NCI-H2029 treated with DMSO at 0.1 percent for 48 hours (cell line): Measurements from ENCODE around the gene KSR2.
"Not testable (repeated sequence)": the region's sequence is repeated elsewhere in the genome, so short reads cannot be mapped to it uniquely, and the experiment has no call there.

Experiments
- DNase-seq: peaks from one replicate; lab custom pipeline; 2025; lab: John Stamatoyannopoulos, UW

KSR2 gene

GRCh38 chr12:117857632-117858612 is 110.9 kb downstream of the KSR2 start:
- DNase-seq, result peak; percentile 30

GRCh38 chr12:117857139-117857538 is 111.7 kb downstream of the KSR2 start:
- not testable (repeated sequence) for DNase-seq

- no peak for DNase-seq
Observed at GRCh38 chr12:117855165-117855564, 113.6 kb downstream of the KSR2 start.

GRCh38 chr12:117854339-117855012 is 114.3 kb downstream of the KSR2 start:
- peak; percentile 57 for DNase-seq

- peak; percentile 79 for DNase-seq
Observed at GRCh38 chr12:117853600-117853999, 115.2 kb downstream of the KSR2 start.

- peak; percentile 40 for DNase-seq
Observed at GRCh38 chr12:117850048-117850447, 118.7 kb downstream of the KSR2 start.

GRCh38 chr12:117847371-117847770 is 121.4 kb downstream of the KSR2 start:
- no peak for DNase-seq

- no peak for DNase-seq
Observed at GRCh38 chr12:117845271-117845904, 123.4 kb downstream of the KSR2 start.

- DNase-seq, result no peak
Observed at GRCh38 chr12:117844114-117844830, 124.5 kb downstream of the KSR2 start.

GRCh38 chr12:117842630-117843029 is 126.2 kb downstream of the KSR2 start:
- DNase-seq, result no peak

GRCh38 chr12:117842220-117842619 is 126.6 kb downstream of the KSR2 start:
- no peak for DNase-seq

GRCh38 chr12:117837737-117838050 is 131.1 kb downstream of the KSR2 start:
- DNase-seq, result no peak

GRCh38 chr12:117836999-117837736 is 131.6 kb downstream of the KSR2 start:
- peak; percentile 21 for DNase-seq

GRCh38 chr12:117836476-117836875 is 132.3 kb downstream of the KSR2 start:
- DNase-seq, result no peak

- no peak for DNase-seq
Observed at GRCh38 chr12:117835156-117835555, 133.6 kb downstream of the KSR2 start.

GRCh38 chr12:117832459-117833457 is 136.0 kb downstream of the KSR2 start:
- no peak for DNase-seq

GRCh38 chr12:117830471-117830870 is 138.3 kb downstream of the KSR2 start:
- no peak for DNase-seq

GRCh38 chr12:117829108-117829507 is 139.7 kb downstream of the KSR2 start:
- DNase-seq, result no peak

- no peak for DNase-seq
Observed at GRCh38 chr12:117827660-117828059, 141.1 kb downstream of the KSR2 start.

GRCh38 chr12:117825827-117826226 is 143.0 kb downstream of the KSR2 start:
- DNase-seq, result no peak
